ENCODE measurements around the gene MESP2. TPM values are rescaled to one million over a fixed set of nuclear protein-coding genes. Genes with fewer than 3 reads are reported as not detected.

MESP2 gene
- total RNA-seq, 1 experiment from 2014 or later = 1.1 TPM

DNA sequence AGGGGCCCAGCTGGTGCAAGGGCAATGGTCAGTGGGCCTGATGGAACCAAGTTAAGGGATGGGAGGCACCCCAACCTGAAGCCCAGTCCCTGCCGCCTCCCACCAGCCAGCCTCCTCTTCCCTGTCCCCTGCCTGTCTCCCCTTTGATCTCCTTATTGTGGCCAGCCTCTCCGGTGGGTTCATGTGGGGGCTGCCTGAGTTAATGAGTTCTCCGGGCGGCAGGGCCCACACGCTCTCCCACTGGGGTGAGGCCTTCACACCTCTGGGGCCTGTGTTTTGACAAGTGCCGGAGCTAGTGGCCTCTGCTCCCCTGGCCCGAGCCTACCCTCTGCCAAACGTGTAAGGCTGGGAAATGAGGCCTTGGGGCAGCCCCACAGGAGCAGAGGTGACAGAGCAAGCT, 17.8 kb upstream of the MESP2 start:
- no peaks in the 10 kb centered on the region for H3K27me3 ChIP-seq (ENCODE audit: control insufficient read depth, insufficient read depth, low read length)
- POLR2A ChIA-PET = no interaction called here
- CTCF ChIA-PET = interaction anchor here (3.1 kb wide), 1 partner anchor 117 kb away, joined by 6 read pairs; no protein-coding TSS in a partner anchor
- BruUV-seq (replicated peaks) = no TSS peak
- no peak overlapping the region for H3K27ac ChIP-seq (ENCODE audit: low read length)
- DNase-seq (ENCODE audit: low read depth, low spot score) (no peak), ATAC-seq (no peak)
- TF ChIP-seq POLR2AphosphoS5 (IDR thresholded peaks at IDR 0.05; ENCODE audit: low read depth, low read length) = no peak
- no peak for TF ChIP-seq SIN3A (IDR thresholded peaks at IDR 0.05; ENCODE audit: borderline replicate concordance, insufficient read depth, low read depth, low read length)
- TF ChIP-seq TCF7L2 (IDR thresholded peaks at IDR 0.05; ENCODE audit: low read depth, low read length) = 0 out of 2 replicates have a peak, but pooled peaks have one; percentile 57
- H3K36me3 ChIP-seq (ENCODE audit: control insufficient read depth, insufficient read depth, low read length) = no peaks in the 10 kb centered on the region
- no peaks in the 10 kb centered on the region for H3K9me3 ChIP-seq (ENCODE audit: control insufficient read depth, insufficient read depth, low read depth, low read length)
- intact Hi-C loops (cut with micrococcal nuclease; ENCODE audit: unreplicated experiment) (no loop called here), in situ Hi-C loops (cut with HindIII; ENCODE audit: low pct_unique_long_range_greater_than_20kb, low sequenced_read_pairs) (loop anchor here (10.0 kb wide), 1 partner anchor 117 kb away; no protein-coding TSS in a partner anchor)
- H3K4me3 ChIP-seq (ENCODE audit: low read depth in 2 of 2, low read length in 2 of 2) = no peak overlapping the region
- peaks cover 23% of the 10 kb centered on the region for H3K4me1 ChIP-seq (ENCODE audit: control insufficient read depth, insufficient read depth, low read length)

DNA sequence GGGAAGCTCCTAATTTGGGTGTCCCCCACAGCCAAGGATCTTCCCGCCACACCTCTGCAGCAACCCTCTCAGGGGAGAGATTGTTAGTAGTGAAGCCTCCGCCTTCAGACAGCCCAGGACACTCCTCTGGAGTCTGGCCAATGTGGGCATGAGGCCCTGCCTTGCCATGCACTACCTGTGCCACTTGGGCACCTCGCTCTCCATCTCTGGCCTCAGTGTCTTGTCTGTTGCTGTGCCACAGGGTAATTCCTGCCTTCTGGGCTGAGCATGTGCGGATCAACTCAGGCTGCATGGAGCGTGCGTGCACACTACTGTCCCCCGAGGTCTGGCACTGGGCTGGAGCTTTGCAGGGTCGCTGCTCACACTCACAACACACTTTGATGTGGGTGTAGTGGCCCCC, 17.2 kb upstream of the MESP2 start:
- BruUV-seq (replicated peaks) = no TSS peak
- Histone ChIP-seq H3K27ac (ENCODE audit: low read length) (no peak overlapping the region), H3K4me3 (ENCODE audit: low read depth in 2 of 2, low read length in 2 of 2) (no peak overlapping the region), H3K27me3 (ENCODE audit: control insufficient read depth, insufficient read depth, low read length) (no peaks in the 10 kb centered on the region), H3K36me3 (ENCODE audit: control insufficient read depth, insufficient read depth, low read length) (no peaks in the 10 kb centered on the region), H3K4me1 (ENCODE audit: control insufficient read depth, insufficient read depth, low read length) (peaks cover 23% of the 10 kb centered on the region), H3K9me3 (ENCODE audit: control insufficient read depth, insufficient read depth, low read depth, low read length) (no peaks in the 10 kb centered on the region)
- intact Hi-C loops (cut with micrococcal nuclease; ENCODE audit: unreplicated experiment) (no loop called here), in situ Hi-C loops (cut with HindIII; ENCODE audit: low pct_unique_long_range_greater_than_20kb, low sequenced_read_pairs) (loop anchor here (10.0 kb wide), 1 partner anchor 116 kb away; no protein-coding TSS in a partner anchor)
- ATAC-seq = no peak
- no peak for DNase-seq (ENCODE audit: low read depth, low spot score)
- TF ChIP-seq, protein P1, sequence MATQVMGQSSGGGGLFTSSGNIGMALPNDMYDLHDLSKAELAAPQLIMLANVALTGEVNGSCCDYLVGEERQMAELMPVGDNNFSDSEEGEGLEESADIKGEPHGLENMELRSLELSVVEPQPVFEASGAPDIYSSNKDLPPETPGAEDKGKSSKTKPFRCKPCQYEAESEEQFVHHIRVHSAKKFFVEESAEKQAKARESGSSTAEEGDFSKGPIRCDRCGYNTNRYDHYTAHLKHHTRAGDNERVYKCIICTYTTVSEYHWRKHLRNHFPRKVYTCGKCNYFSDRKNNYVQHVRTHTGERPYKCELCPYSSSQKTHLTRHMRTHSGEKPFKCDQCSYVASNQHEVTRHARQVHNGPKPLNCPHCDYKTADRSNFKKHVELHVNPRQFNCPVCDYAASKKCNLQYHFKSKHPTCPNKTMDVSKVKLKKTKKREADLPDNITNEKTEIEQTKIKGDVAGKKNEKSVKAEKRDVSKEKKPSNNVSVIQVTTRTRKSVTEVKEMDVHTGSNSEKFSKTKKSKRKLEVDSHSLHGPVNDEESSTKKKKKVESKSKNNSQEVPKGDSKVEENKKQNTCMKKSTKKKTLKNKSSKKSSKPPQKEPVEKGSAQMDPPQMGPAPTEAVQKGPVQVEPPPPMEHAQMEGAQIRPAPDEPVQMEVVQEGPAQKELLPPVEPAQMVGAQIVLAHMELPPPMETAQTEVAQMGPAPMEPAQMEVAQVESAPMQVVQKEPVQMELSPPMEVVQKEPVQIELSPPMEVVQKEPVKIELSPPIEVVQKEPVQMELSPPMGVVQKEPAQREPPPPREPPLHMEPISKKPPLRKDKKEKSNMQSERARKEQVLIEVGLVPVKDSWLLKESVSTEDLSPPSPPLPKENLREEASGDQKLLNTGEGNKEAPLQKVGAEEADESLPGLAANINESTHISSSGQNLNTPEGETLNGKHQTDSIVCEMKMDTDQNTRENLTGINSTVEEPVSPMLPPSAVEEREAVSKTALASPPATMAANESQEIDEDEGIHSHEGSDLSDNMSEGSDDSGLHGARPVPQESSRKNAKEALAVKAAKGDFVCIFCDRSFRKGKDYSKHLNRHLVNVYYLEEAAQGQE (IDR thresholded peaks at IDR 0.05; ENCODE audit: insufficient read depth in 1 of 2, low read depth in 2 of 2, low read length in 1 of 2) = no peak
- TF ChIP-seq TCF7L2 (IDR thresholded peaks at IDR 0.05; ENCODE audit: low read depth, low read length) (no peak), POLR2AphosphoS5 (IDR thresholded peaks at IDR 0.05; ENCODE audit: low read depth, low read length) (no peak), SIN3A (IDR thresholded peaks at IDR 0.05; ENCODE audit: borderline replicate concordance, insufficient read depth, low read depth, low read length) (no peak)
- TF ChIP-seq, protein P2, sequence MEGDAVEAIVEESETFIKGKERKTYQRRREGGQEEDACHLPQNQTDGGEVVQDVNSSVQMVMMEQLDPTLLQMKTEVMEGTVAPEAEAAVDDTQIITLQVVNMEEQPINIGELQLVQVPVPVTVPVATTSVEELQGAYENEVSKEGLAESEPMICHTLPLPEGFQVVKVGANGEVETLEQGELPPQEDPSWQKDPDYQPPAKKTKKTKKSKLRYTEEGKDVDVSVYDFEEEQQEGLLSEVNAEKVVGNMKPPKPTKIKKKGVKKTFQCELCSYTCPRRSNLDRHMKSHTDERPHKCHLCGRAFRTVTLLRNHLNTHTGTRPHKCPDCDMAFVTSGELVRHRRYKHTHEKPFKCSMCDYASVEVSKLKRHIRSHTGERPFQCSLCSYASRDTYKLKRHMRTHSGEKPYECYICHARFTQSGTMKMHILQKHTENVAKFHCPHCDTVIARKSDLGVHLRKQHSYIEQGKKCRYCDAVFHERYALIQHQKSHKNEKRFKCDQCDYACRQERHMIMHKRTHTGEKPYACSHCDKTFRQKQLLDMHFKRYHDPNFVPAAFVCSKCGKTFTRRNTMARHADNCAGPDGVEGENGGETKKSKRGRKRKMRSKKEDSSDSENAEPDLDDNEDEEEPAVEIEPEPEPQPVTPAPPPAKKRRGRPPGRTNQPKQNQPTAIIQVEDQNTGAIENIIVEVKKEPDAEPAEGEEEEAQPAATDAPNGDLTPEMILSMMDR (IDR thresholded peaks at IDR 0.05) = no peak
- ChIA-PET POLR2A (no interaction called here), CTCF (interaction anchor here (3.1 kb wide), 1 partner anchor 116 kb away, joined by 6 read pairs; no protein-coding TSS in a partner anchor)

DNA sequence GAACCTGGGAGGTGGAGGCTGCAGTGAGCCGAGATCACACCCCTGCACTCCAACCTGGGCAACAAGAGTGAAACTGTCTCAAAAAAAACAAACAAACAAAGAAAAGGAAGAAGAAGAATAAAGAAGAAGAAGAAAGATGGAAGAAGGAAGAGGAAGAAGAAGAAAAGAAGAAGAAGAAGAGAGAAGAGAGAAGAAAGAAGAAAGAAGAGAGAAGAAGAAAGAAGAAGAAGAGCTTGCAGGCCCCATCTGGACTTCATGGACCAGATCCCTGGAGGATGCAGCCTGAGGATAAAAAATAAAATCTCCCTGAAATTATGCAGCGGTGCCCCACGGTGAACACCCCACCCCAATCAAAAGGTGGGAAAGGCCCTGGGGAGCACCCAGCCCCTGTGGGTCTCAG, 16.3 kb upstream of the MESP2 start:
- no peak overlapping the region for H3K27ac ChIP-seq (ENCODE audit: low read length)
- H3K27me3 ChIP-seq (ENCODE audit: control insufficient read depth, insufficient read depth, low read length) = no peaks in the 10 kb centered on the region
- no peaks in the 10 kb centered on the region for H3K36me3 ChIP-seq (ENCODE audit: control insufficient read depth, insufficient read depth, low read length)
- no peaks in the 10 kb centered on the region for H3K9me3 ChIP-seq (ENCODE audit: control insufficient read depth, insufficient read depth, low read depth, low read length)
- no peak overlapping the region for H3K4me3 ChIP-seq (ENCODE audit: low read depth in 2 of 2, low read length in 2 of 2)
- no peak for TF ChIP-seq TCF7L2 (IDR thresholded peaks at IDR 0.05; ENCODE audit: low read depth, low read length)
- TF ChIP-seq POLR2AphosphoS5 (IDR thresholded peaks at IDR 0.05; ENCODE audit: low read depth, low read length) = no peak
- TF ChIP-seq, protein P1 (IDR thresholded peaks at IDR 0.05; ENCODE audit: insufficient read depth in 1 of 2, low read depth in 2 of 2, low read length in 1 of 2) = no peak
- TF ChIP-seq, protein P2 (IDR thresholded peaks at IDR 0.05) = no peak
- no peak for TF ChIP-seq SIN3A (IDR thresholded peaks at IDR 0.05; ENCODE audit: borderline replicate concordance, insufficient read depth, low read depth, low read length)
- H3K4me1 ChIP-seq (ENCODE audit: control insufficient read depth, insufficient read depth, low read length) = peaks cover 16% of the 10 kb centered on the region
- ChIA-PET CTCF (interaction anchor here (0.5 to 2.3 kb wide), 3 partner anchors 13 to 128 kb away, joined by 3 to 16 read pairs (median 4); no protein-coding TSS in a partner anchor), POLR2A (interaction anchor here (0.7 kb wide), 1 partner anchor 134 kb away, joined by 8 read pairs; the partner anchor contains the start of gene AP3S2)
- intact Hi-C loops (cut with micrococcal nuclease; ENCODE audit: unreplicated experiment) = loop anchor here (2.0 kb wide), 1 partner anchor 115 kb away; no protein-coding TSS in a partner anchor
- BruUV-seq (replicated peaks) = no TSS peak
- in situ Hi-C loops (cut with HindIII; ENCODE audit: low pct_unique_long_range_greater_than_20kb, low sequenced_read_pairs) = loop anchor here (10.0 kb wide), 1 partner anchor 115 kb away; no protein-coding TSS in a partner anchor
- DNase-seq (ENCODE audit: low read depth, low spot score) (no peak), ATAC-seq (no peak)
